Testis (tissue), 2 donors: ENCODE results near the gene POLR3GL.

ENCODE experiments used
- POLR2A ChIP-seq: fragments of 450-650 bp; IDR thresholded peaks from one replicate; pipeline ENCODE4 v1.6.1; 2017; ENCODE audit warnings: antibody characterized with exemption, mild to moderate bottlenecking, moderate library complexity
- TF ChIP-seq, protein P1 (sequence below), 3 experiments: fragments of 450-650 bp in 2 of 3; fragments of 200-600 bp in 1 of 3; sonication (generic) in 1 of 3; IDR thresholded peaks; one replicate each; pipeline ENCODE4 v1.5.1; 2016 to 2019; ENCODE audit warnings: antibody characterized with exemption in 3 of 3, mild to moderate bottlenecking in 2 of 3, moderate library complexity in 1 of 3

- TF ChIP-seq, protein P1, sequence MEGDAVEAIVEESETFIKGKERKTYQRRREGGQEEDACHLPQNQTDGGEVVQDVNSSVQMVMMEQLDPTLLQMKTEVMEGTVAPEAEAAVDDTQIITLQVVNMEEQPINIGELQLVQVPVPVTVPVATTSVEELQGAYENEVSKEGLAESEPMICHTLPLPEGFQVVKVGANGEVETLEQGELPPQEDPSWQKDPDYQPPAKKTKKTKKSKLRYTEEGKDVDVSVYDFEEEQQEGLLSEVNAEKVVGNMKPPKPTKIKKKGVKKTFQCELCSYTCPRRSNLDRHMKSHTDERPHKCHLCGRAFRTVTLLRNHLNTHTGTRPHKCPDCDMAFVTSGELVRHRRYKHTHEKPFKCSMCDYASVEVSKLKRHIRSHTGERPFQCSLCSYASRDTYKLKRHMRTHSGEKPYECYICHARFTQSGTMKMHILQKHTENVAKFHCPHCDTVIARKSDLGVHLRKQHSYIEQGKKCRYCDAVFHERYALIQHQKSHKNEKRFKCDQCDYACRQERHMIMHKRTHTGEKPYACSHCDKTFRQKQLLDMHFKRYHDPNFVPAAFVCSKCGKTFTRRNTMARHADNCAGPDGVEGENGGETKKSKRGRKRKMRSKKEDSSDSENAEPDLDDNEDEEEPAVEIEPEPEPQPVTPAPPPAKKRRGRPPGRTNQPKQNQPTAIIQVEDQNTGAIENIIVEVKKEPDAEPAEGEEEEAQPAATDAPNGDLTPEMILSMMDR (IDR thresholded peaks at IDR 0.05), result no peak
- no peak for TF ChIP-seq POLR2A
These were observed 45.2 kb upstream of the POLR3GL start for GRCh38 chr1:145918992-145919939.
